ENCODE measurements around the gene DOK1.

Gene DOK1

DNA sequence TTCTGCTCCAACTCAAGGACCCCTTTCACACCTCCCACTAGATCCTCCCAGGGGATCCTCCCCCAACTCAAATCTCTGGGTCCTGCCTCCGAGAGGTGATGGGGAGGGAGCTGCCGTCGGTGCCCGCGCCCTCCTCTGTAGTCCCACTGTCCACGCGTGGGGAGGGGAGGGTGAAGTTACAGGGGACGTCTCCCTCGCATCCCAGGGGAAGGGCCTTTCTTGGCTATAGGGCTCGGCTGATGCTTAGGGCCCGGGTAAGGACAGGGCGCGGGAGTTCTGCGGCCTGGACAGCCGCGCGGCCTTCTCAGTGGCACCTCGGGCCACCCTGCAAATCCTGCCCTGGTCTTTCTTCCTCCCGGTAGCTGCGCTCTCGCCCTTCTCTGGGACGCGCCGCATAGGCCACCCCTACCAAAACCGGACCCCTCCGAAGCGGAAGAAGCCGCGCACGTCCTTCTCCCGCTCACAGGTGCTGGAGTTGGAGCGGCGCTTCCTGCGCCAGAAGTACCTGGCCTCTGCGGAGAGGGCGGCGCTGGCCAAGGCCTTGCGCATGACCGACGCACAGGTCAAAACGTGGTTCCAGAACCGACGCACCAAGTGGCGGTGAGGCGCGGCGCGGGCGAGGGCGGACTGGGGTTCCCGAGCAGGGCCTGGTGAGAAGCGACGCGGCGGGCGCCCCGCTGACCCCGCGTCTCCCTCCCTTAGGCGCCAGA, 39.1 kb upstream of the DOK1 start:
- H3K9me3 ChIP-seq (ENCODE audit: control insufficient read depth, low read length), result no peaks in the 10 kb centered on the region
- H3K36me3 ChIP-seq (ENCODE audit: control insufficient read depth, insufficient read depth, low read length), result no peaks in the 10 kb centered on the region
- no peak overlapping the region for H3K9ac ChIP-seq (ENCODE audit: low read length)
- peaks cover 21% of the 10 kb centered on the region for H3K4me1 ChIP-seq (ENCODE audit: control insufficient read depth, insufficient read depth, low read length)
- no peak overlapping the region for H3K4me3 ChIP-seq (ENCODE audit: low read length)
- peaks cover 87% of the 10 kb centered on the region for H3K27me3 ChIP-seq (ENCODE audit: control insufficient read depth, insufficient read depth, low read length)

DNA sequence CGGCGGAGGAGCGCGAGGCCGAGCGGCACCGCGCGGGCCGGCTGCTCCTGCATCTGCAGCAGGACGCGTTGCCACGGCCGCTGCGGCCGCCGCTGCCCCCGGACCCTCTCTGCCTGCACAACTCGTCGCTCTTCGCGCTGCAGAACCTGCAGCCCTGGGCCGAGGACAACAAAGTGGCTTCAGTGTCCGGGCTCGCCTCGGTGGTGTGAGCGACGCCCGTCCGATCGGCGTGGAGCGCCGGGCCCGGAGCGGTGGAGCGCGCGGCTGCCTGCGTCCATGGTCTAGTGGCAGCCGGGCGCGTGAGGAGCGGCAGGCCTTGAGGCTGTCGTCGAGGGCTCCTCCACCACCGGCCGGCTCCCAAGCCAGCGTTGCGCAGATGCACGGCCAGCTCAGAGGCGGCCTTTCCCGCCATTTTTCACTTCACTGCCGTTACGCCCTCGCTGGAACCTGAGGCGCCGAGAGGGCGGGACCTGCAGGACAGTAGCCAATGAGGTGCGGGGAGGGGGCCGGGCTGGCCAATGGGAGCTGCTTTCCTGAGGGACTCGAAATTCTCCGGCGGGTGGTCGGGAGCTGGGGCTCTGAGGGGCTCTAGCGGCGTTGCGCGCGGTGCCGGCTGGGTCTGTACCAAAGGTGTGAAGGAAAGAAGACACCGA, 38.4 kb upstream of the DOK1 start:
- Histone ChIP-seq H3K9me3 (ENCODE audit: control insufficient read depth, low read length) (no peaks in the 10 kb centered on the region), H3K4me3 (ENCODE audit: low read length) (peak overlapping the region; percentile 19), H3K36me3 (ENCODE audit: control insufficient read depth, insufficient read depth, low read length) (no peaks in the 10 kb centered on the region), H3K4me1 (ENCODE audit: control insufficient read depth, insufficient read depth, low read length) (peaks cover 21% of the 10 kb centered on the region), H3K27me3 (ENCODE audit: control insufficient read depth, insufficient read depth, low read length) (peaks cover 81% of the 10 kb centered on the region), H3K9ac (ENCODE audit: low read length) (no peak overlapping the region)

DNA sequence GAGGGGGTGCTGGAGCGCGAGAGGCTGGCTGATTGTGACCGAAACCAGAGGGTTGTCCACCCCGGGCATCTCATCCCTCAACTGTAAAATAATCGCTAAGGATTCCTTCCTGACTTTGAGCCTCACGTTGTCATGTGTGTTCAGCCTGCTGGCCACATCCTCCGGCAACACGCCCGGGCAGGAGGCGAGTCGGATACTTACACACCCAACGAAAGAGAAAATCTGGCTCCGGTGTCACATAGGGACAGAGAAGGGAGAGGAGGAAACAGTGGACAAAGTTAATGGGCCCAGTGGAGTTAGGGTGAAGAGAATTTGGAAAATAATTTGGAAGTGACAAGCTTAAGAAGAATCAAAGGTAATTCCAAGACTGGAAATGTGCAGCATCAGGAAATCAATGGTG, 37.9 kb upstream of the DOK1 start:
- Histone ChIP-seq H3K9ac (ENCODE audit: low read length) (no peak overlapping the region), H3K36me3 (ENCODE audit: control insufficient read depth, insufficient read depth, low read length) (no peaks in the 10 kb centered on the region), H3K9me3 (ENCODE audit: control insufficient read depth, low read length) (no peaks in the 10 kb centered on the region), H3K27me3 (ENCODE audit: control insufficient read depth, insufficient read depth, low read length) (peaks cover 76% of the 10 kb centered on the region), H3K4me1 (ENCODE audit: control insufficient read depth, insufficient read depth, low read length) (peaks cover 21% of the 10 kb centered on the region), H3K4me3 (ENCODE audit: low read length) (peak overlapping the region; percentile 19)

DNA sequence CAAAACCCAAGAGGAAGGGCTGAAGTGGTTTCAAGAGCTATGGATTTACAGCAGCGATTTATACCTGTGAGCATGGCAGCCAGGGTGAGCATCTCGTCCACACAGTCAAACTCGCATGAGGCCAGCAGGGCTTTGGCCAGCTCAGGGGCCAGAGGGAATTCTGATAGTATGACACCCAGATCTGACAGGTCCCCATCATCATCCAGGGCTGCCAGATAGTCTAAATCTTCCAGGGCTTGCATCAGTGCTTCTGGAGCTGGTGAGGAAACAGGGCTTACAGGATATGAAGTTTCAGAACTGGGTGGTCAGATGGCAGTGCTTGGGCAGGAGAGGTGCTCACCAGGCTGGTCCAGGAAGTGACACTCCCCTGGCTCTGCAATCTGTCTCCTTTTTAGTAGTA, 32.0 kb upstream of the DOK1 start:
- Histone ChIP-seq H3K36me3 (ENCODE audit: control insufficient read depth, insufficient read depth, low read length) (peaks cover 10% of the 10 kb centered on the region), H3K4me3 (ENCODE audit: low read length) (no peak overlapping the region), H3K9ac (ENCODE audit: low read length) (no peak overlapping the region), H3K4me1 (ENCODE audit: control insufficient read depth, insufficient read depth, low read length) (peaks cover 6% of the 10 kb centered on the region), H3K9me3 (ENCODE audit: control insufficient read depth, low read length) (no peaks in the 10 kb centered on the region), H3K27me3 (ENCODE audit: control insufficient read depth, insufficient read depth, low read length) (peaks cover 19% of the 10 kb centered on the region)

DNA sequence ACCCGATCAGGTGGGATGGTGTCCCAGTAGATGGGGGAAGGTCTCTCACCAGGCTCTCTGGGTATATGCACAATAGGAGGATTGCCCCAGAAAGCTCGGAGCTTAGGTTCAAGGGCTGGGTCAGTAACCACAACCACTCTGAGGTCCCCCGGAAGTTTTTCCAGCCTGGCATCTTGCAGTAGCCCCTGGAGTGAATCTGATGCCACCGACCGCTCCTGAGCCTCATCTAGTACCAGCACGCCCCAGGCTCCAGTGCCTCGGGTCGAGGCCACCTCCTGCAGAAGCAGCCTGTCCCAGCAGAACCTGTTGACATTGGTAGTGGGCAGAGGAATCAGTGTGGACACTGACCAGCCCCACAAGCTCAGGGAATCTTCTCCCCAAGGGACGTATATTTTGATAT, 30.5 kb upstream of the DOK1 start:
- H3K9me3 ChIP-seq (ENCODE audit: control insufficient read depth, low read length), result no peaks in the 10 kb centered on the region
- peaks cover 6% of the 10 kb centered on the region for H3K27me3 ChIP-seq (ENCODE audit: control insufficient read depth, insufficient read depth, low read length)
- H3K4me1 ChIP-seq (ENCODE audit: control insufficient read depth, insufficient read depth, low read length), result peaks cover 20% of the 10 kb centered on the region
- H3K36me3 ChIP-seq (ENCODE audit: control insufficient read depth, insufficient read depth, low read length), result peaks cover 16% of the 10 kb centered on the region
- no peak overlapping the region for H3K9ac ChIP-seq (ENCODE audit: low read length)
- no peak overlapping the region for H3K4me3 ChIP-seq (ENCODE audit: low read length)

DNA sequence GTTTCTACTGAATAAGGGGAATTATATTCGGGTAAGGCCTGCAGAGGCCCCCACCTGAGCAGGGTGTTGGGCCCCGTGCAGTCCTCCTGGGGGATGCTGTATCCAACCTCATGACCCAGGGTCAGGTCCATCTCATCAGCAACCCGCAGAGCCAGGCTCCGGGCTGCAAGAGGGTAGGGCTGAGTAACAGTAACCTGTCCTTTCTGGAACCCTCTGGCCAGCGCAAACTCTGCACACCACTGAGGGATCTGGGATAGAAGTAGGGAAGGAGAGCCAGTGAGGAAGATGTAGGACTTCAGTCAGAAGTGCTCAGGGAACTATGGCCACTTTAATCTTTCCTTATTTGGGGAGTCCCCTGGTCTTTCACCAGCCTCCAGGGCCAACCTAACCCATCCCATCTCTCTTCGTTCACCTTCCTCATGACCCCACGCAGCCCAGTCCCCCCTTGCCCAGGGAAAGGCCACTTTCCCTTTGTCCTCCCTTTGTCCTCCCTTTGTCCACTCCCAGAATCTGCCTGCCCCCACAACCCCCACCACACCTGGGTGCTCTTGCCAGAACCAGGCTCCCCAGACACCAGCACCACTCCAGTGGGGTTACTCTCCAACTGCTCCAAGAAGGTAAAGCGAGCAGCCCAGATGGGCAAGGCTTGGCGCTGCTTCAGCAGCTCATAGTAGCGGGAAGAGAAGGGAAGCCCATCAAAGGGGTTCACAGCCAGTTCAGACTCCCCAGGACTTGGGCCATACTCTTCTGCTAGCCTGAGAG, 29.4 kb upstream of the DOK1 start:
- Histone ChIP-seq H3K36me3 (ENCODE audit: control insufficient read depth, insufficient read depth, low read length) (peaks cover 16% of the 10 kb centered on the region), H3K4me3 (ENCODE audit: low read length) (no peak overlapping the region), H3K27me3 (ENCODE audit: control insufficient read depth, insufficient read depth, low read length) (no peaks in the 10 kb centered on the region), H3K9me3 (ENCODE audit: control insufficient read depth, low read length) (no peaks in the 10 kb centered on the region), H3K4me1 (ENCODE audit: control insufficient read depth, insufficient read depth, low read length) (peaks cover 20% of the 10 kb centered on the region), H3K9ac (ENCODE audit: low read length) (peak overlapping the region; percentile 51)

DNA sequence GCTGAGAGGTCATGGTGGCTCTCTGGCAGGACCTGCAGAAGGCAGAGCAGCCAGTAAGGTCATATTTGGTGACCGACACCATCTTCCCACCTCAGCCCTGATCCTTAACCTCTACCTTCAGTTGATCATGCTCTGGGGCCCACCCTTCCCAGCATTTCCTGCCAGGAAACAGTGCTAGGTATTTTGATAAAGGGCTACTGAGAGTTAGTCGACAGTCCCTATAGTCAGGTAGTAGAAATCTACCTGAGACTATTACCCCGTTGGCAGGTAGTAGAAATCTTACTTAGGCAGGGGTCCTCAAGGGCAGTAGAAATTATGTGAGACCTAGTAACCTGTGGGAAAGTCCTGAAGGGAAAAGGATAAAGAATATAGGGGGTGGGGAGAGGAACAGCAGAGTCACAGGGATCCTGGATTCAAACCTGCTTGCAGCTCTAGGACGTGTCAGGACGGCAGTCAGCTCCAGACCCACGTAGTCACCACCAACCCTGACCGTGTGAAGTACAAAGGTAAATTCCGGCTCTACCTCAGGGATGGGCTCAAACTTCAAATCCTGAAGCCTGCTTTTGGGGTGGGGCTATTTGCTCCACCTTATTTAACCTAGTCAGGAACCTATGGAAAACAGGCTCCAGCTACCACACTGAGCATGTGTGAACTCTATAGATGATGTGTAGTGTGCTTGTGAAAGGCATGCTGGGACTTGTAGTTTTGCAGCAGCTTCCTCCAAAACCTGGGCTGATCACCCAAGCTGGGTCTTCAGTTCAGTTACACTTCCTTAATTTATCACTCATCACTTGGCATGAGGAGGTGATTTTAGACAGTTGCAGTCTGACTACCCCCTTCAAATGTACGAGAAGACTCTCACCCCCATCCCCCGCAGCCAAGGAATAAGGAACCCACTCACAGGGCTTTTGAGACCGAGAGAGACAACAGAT, 28.5 kb upstream of the DOK1 start, which contains the start of gene DQX1:
Gene DQX1 (minus strand): TSS at position 515 of the 932 bp plus-strand sequence. CDS start 502 bp downstream, at position 13.
- H3K36me3 ChIP-seq (ENCODE audit: control insufficient read depth, insufficient read depth, low read length), result peaks cover 16% of the 10 kb centered on the region
- H3K4me1 ChIP-seq (ENCODE audit: control insufficient read depth, insufficient read depth, low read length), result peaks cover 25% of the 10 kb centered on the region
- no peaks in the 10 kb centered on the region for H3K9me3 ChIP-seq (ENCODE audit: control insufficient read depth, low read length)
- H3K9ac ChIP-seq (ENCODE audit: low read length), result peak within 1 kb of the TSS; percentile 51
- H3K4me3 ChIP-seq (ENCODE audit: low read length), result no peak within 1 kb of the TSS
- no peaks in the 10 kb centered on the region for H3K27me3 ChIP-seq (ENCODE audit: control insufficient read depth, insufficient read depth, low read length)

DNA sequence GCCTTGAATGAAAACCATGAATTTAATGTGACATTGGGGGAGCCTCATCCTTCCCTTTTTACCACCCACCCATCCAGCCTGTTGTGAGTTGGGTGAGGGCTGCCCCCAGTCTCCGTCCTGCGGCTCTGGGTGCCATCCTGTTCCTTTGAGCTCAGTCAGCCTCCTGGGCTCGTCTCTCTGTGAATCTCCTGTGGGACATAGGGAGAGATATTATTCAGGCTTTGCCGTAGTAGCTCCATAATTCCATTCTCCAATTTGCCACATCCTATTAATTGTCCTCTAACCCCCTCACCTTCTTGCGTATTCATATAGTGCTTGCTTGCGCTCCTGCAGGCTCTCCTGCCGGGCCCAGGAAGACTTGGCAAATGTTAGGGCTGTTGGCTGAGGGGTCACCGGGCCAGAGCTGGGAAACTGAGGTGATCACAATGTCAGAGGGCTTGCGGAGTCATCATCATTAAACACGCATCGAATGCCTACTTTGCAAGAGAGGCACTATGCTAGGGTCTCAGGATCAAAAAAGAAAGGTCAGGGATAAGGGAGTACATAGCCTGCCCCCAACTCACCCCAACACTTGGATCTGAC, 27.8 kb upstream of the DOK1 start:
- peaks cover 16% of the 10 kb centered on the region for H3K36me3 ChIP-seq (ENCODE audit: control insufficient read depth, insufficient read depth, low read length)
- H3K9ac ChIP-seq (ENCODE audit: low read length), result no peak overlapping the region
- H3K4me3 ChIP-seq (ENCODE audit: low read length), result no peak overlapping the region
- H3K27me3 ChIP-seq (ENCODE audit: control insufficient read depth, insufficient read depth, low read length), result no peaks in the 10 kb centered on the region
- H3K9me3 ChIP-seq (ENCODE audit: control insufficient read depth, low read length), result no peaks in the 10 kb centered on the region
- peaks cover 31% of the 10 kb centered on the region for H3K4me1 ChIP-seq (ENCODE audit: control insufficient read depth, insufficient read depth, low read length)

DNA sequence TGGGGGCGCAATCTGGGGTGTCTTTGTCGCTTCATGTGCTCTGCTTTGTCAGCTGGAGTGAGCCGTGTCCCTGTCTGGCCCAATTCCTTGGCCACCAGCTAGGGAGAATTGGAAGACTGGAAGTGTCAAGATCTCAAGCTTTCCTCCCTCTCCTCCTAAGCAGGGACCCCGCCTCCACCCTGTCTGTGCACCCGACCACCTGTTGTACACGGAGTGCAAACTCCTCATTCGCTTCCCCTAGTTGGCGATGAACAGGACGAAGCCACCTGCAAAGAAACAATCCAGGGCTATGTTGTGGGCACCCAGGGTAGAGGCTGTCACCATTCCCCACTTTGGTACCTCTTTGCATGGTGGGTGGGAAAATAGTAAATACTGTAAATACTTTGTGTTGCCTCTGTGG, 26.8 kb upstream of the DOK1 start:
- peaks cover 31% of the 10 kb centered on the region for H3K4me1 ChIP-seq (ENCODE audit: control insufficient read depth, insufficient read depth, low read length)
- no peak overlapping the region for H3K4me3 ChIP-seq (ENCODE audit: low read length)
- peaks cover 16% of the 10 kb centered on the region for H3K36me3 ChIP-seq (ENCODE audit: control insufficient read depth, insufficient read depth, low read length)
- H3K27me3 ChIP-seq (ENCODE audit: control insufficient read depth, insufficient read depth, low read length), result no peaks in the 10 kb centered on the region
- no peak overlapping the region for H3K9ac ChIP-seq (ENCODE audit: low read length)
- H3K9me3 ChIP-seq (ENCODE audit: control insufficient read depth, low read length), result no peaks in the 10 kb centered on the region

DNA sequence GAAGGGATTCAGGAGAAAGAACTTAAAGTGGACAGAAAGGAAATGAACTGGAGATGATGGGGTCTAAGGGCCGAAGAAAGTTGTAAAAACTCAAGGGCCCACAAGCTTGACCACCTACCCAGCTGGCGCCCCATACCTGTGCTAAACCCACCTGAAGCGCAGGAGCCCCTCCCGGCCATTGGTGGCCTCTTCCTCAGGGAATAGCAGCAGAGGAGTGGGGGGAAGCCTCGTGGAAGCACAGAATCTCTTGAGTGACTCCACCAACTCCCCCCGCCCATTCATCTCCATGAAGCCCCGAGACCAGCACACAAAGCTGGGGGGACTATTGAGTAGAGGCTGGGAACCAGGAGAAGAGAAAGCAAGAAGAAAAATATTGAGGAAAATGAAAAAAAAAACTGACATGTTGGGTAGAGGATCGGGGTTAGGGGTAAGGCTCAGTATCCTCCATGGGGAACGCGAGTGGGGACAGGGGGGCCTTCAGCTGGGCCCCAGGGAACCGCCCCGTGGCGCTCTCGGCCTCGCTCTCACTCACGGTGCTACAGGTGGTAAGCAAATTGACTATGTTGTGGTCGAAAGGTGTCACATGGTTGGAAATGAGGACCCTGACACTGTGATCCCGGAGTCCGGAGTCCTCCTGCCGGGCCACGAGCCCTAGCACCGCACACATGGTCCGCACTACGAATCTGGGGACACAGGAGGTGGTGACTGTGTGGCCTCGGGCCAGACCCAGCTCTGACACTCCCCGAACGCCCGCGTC, 25.7 kb upstream of the DOK1 start:
- H3K9ac ChIP-seq (ENCODE audit: low read length), result peak overlapping the region; percentile 94
- H3K36me3 ChIP-seq (ENCODE audit: control insufficient read depth, insufficient read depth, low read length), result peaks cover 16% of the 10 kb centered on the region
- H3K27me3 ChIP-seq (ENCODE audit: control insufficient read depth, insufficient read depth, low read length), result no peaks in the 10 kb centered on the region
- peaks cover 31% of the 10 kb centered on the region for H3K4me1 ChIP-seq (ENCODE audit: control insufficient read depth, insufficient read depth, low read length)
- H3K4me3 ChIP-seq (ENCODE audit: low read length), result peak overlapping the region; percentile 95
- no peaks in the 10 kb centered on the region for H3K9me3 ChIP-seq (ENCODE audit: control insufficient read depth, low read length)

Data from mucosa of stomach (tissue), 1 donor.